DOHH2 (cell line): ENCODE data around the gene MYG1.

Experiments used
- EZH2phosphoT487 ChIP-seq: fragments of 200-600 bp; sonication (generic); IDR thresholded peaks from 2 replicates; pipeline ENCODE4 v1.6.1; 2017; ENCODE audit warnings: borderline replicate concordance, mild to moderate bottlenecking, antibody characterized with exemption, low read length, moderate library complexity, mixed read lengths
- TF ChIP-seq, protein P1 (sequence below): fragments of 200-600 bp; sonication (generic); IDR thresholded peaks from one replicate; pipeline ENCODE4 v1.5.1; 2014; ENCODE audit warnings: antibody characterized with exemption, mild to moderate bottlenecking, low read depth, low read length; ENCODE audit not compliant: poor library complexity, severe bottlenecking

DNA sequence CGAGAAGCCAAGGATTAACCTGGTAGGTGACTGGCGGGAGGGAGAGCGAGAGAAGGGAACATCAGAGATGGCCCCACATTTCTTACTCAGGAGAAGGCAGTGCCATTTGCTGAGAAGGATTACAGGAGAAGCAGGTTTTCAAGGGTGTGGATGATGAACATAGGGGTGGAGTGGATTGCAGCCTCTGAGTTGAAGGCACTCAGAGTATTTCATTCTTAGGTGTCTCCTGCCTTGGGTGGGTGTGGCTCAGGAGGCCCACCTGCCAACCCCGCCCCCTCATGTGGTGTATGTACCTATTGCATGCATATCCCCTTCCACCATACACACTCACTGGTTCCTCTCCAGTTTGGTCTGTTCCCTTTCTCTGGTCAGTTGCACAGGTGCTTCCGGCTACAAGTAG is 25.1 kb upstream of the MYG1 start:
- TF ChIP-seq, protein P1, sequence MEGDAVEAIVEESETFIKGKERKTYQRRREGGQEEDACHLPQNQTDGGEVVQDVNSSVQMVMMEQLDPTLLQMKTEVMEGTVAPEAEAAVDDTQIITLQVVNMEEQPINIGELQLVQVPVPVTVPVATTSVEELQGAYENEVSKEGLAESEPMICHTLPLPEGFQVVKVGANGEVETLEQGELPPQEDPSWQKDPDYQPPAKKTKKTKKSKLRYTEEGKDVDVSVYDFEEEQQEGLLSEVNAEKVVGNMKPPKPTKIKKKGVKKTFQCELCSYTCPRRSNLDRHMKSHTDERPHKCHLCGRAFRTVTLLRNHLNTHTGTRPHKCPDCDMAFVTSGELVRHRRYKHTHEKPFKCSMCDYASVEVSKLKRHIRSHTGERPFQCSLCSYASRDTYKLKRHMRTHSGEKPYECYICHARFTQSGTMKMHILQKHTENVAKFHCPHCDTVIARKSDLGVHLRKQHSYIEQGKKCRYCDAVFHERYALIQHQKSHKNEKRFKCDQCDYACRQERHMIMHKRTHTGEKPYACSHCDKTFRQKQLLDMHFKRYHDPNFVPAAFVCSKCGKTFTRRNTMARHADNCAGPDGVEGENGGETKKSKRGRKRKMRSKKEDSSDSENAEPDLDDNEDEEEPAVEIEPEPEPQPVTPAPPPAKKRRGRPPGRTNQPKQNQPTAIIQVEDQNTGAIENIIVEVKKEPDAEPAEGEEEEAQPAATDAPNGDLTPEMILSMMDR = no peak
- TF ChIP-seq EZH2phosphoT487 = no peak
